ENCODE results near the gene DACT2. TPM values are rescaled to one million over a fixed set of nuclear protein-coding genes. Genes with fewer than 3 reads are reported as not detected.
A peak's percentile ranks its signal among the peaks of the same experiment; 100 is the strongest.

The DACT2 gene
- total RNA-seq, 6 experiments from 2014 or later: 0.29 to 0.99 (median 0.86) TPM; not detected in 1

DNA sequence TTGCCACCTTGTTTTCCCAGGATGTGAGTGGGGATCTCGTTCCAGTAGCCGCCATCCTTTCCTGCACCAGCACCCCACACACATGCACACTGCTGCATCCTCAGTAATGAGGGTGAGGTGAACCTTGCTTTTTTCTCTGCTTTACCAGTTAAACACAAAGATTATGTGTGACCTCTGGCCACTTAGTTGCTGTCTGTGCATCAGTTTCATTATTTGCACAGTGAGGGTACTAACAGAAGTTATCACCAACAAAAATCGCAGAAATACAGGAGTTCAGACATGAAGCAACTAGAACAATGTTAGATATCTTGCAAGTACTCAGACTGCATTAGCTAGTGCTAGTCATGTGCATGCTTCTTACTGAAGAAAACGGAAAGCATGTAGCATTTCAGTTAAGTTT is 17.4 kb upstream of the DACT2 start:
- intact Hi-C loops (cut with DNase I): no loop called here
- H3K36me3 ChIP-seq: no peaks in the 10 kb centered on the region

DNA sequence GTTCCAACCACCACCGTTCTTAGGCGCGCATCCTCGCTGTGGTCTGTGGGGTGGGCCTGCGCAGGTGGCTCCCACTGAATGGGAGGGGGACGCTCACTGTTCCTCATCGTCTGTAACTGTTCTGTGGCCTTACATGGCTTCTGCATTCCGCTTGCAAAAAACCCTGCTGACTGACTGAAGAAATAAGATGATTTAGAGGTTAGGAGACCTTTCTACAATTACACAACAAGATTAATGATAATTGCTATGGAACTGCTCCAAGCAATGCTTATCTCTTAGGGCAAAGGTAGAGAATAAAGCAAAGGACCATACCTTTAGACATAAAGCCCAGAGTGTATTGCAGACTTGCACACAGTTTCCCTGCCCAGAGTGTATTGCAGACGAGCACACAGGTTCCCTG is 14.4 kb upstream of the DACT2 start:
- Histone ChIP-seq H3K4me3 (no peak overlapping the region), H3K9me3 (no peaks in the 10 kb centered on the region), H3K4me1 (no peaks in the 10 kb centered on the region), H3K27me3 (no peaks in the 10 kb centered on the region), H3K27ac (no peak overlapping the region), H3K36me3 (no peaks in the 10 kb centered on the region)
- DNase-seq (no peak), ATAC-seq (no peak)
- WGBS (ENCODE audit: insufficient coverage, low coverage, low lambda C conversion rate, missing lambda C conversion rate): 83% methylated on average over 9 of the region's 9 CpGs
- intact Hi-C loops (cut with DNase I): no loop called here
- TF ChIP-seq CTCF (IDR thresholded peaks at IDR 0.05): no peak
- TF ChIP-seq POLR2A (IDR thresholded peaks at IDR 0.05): no peak

More for the DNA sequence above, 17.4 kb upstream of the DACT2 start:
- no peaks in the 10 kb centered on the region for H3K9me3 ChIP-seq
- no peaks in the 10 kb centered on the region for H3K4me1 ChIP-seq
- 38% methylated on average over 3 of the region's 4 CpGs for WGBS (ENCODE audit: insufficient coverage, low coverage, low lambda C conversion rate, missing lambda C conversion rate)
- TF ChIP-seq POLR2A (IDR thresholded peaks at IDR 0.05) (no peak), CTCF (IDR thresholded peaks at IDR 0.05) (no peak)
- no peak overlapping the region for H3K4me3 ChIP-seq
- no peak for ATAC-seq
- no peak for DNase-seq
- H3K27ac ChIP-seq: no peak overlapping the region
- no peaks in the 10 kb centered on the region for H3K27me3 ChIP-seq

- H3K36me3 ChIP-seq: no peaks in the 10 kb centered on the region
- DNase-seq: no peak
- H3K4me1 ChIP-seq: no peaks in the 10 kb centered on the region
- WGBS (ENCODE audit: insufficient coverage, low coverage, low lambda C conversion rate, missing lambda C conversion rate): 73% methylated on average over 7 of the region's 9 CpGs
- H3K9me3 ChIP-seq: no peaks in the 10 kb centered on the region
- ATAC-seq: no peak
- H3K4me3 ChIP-seq: no peak overlapping the region
- no peaks in the 10 kb centered on the region for H3K27me3 ChIP-seq
- intact Hi-C loops (cut with DNase I): no loop called here
- TF ChIP-seq CTCF (IDR thresholded peaks at IDR 0.05): no peak
- no peak for TF ChIP-seq POLR2A (IDR thresholded peaks at IDR 0.05)
- H3K27ac ChIP-seq: no peak overlapping the region
Observed at GRCh38 chr6:168333491-168333890, 13.9 kb upstream of the DACT2 start.

DNA sequence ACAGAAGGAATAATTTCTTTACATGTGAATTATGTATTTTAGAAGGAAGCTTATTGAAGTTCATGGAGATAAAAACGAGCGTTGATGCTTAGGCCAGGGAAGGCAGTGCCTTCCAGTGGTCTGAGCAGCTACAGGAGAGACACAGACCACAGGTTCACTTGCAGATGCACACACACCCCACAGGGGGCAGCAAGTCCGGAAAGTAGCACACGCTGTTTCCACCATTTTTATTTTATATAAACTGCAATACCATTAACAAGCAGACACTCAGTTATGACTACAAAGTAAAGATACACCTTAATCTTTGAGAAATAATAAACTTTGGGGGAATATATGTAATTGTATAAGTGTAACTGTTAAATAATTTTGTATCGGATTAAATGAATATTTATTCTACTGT is 13.5 kb upstream of the DACT2 start:
- WGBS (ENCODE audit: insufficient coverage, low coverage, low lambda C conversion rate, missing lambda C conversion rate): 79% methylated on average over 5 of the region's 5 CpGs
- H3K27me3 ChIP-seq: no peaks in the 10 kb centered on the region
- DNase-seq (no peak), ATAC-seq (peak in 1 of 4 donors; percentile 38)
- H3K27ac ChIP-seq: no peak overlapping the region
- intact Hi-C loops (cut with DNase I): no loop called here
- TF ChIP-seq POLR2A (IDR thresholded peaks at IDR 0.05): no peak
- peak in 3 of 4 donors; percentile 19 to 28 (median 26) for TF ChIP-seq CTCF (IDR thresholded peaks at IDR 0.05)
- H3K36me3 ChIP-seq: no peaks in the 10 kb centered on the region
- H3K9me3 ChIP-seq: no peaks in the 10 kb centered on the region
- H3K4me1 ChIP-seq: no peaks in the 10 kb centered on the region
- H3K4me3 ChIP-seq: no peak overlapping the region

DNA sequence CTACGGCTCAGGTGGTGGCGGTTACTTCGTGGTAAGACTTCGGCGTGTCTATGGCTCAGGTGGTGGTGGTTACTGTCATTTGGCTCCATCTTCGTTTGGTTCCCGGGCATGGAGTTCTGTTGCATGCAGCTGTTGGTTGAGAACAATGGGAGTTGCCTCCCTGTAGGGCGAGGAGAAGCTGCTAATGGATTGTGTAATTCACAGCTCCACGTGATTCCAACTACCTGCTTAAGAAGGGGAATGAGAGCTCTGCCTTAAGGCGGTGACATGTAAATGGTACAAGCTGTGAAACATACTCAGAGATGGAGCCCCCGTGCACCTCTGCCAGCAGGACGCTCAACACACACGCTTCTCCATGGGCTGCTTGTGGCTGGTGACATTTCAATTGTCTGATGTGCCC is 12.4 kb upstream of the DACT2 start:
- Histone ChIP-seq H3K36me3 (no peaks in the 10 kb centered on the region), H3K9me3 (no peaks in the 10 kb centered on the region), H3K4me3 (no peak overlapping the region), H3K27ac (no peak overlapping the region), H3K4me1 (no peaks in the 10 kb centered on the region), H3K27me3 (no peaks in the 10 kb centered on the region)
- 53% methylated on average over 7 of the region's 13 CpGs for WGBS (ENCODE audit: insufficient coverage, low coverage, low lambda C conversion rate, missing lambda C conversion rate)
- DNase-seq (no peak), ATAC-seq (no peak)
- intact Hi-C loops (cut with DNase I): no loop called here
- TF ChIP-seq CTCF (IDR thresholded peaks at IDR 0.05): no peak
- no peak for TF ChIP-seq POLR2A (IDR thresholded peaks at IDR 0.05)

Measured in right lobe of liver (tissue), 6 donors.